GM21515 (cell line): ENCODE data around the gene AGBL4.

Experiments
- ATAC-seq: cut with Tn5 transposase; IDR thresholded peaks from one replicate; pipeline ENCODE4 v1.9.1; 2021; ENCODE audit not compliant: unreplicated experiment

The AGBL4 gene

DNA sequence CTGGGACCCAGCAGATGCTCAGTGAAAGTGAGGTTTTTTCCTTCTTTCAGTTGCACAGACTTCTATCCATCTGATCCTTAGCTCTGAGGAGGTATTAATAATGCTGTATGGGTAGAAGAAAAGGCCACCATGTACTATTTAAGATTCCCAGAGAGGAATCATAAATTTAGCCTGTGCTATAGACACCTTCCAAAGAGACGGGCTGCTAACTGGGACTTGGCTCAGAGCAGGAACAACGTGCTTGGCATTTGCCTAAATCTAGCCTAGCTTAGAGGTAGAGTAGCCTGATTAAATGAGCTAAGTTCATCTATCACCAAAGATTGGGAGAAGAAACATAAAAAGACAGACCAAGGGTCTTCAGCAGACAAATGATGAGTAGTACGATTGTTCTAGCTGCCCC, 1070.1 kb downstream of the AGBL4 start:
- no peak for ATAC-seq

DNA sequence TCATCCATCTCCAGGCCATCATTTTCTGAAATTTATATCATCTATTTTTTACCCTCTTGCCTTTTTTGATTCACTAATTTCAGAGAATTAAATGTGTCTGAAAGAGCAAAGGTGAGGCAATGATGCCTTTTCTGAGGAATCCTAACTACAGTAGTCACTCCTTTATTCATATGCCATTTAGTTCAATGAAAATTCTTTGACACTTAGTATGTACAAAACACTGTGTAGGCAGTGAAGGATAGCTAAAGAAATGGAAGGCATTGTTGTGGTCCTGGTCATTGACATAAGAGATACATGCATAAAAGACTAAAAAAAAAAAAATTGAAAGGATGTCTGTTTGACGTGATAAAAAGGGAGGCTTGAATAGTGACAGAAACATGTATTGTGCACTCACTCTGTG, 1075.2 kb downstream of the AGBL4 start:
- ATAC-seq = no peak

DNA sequence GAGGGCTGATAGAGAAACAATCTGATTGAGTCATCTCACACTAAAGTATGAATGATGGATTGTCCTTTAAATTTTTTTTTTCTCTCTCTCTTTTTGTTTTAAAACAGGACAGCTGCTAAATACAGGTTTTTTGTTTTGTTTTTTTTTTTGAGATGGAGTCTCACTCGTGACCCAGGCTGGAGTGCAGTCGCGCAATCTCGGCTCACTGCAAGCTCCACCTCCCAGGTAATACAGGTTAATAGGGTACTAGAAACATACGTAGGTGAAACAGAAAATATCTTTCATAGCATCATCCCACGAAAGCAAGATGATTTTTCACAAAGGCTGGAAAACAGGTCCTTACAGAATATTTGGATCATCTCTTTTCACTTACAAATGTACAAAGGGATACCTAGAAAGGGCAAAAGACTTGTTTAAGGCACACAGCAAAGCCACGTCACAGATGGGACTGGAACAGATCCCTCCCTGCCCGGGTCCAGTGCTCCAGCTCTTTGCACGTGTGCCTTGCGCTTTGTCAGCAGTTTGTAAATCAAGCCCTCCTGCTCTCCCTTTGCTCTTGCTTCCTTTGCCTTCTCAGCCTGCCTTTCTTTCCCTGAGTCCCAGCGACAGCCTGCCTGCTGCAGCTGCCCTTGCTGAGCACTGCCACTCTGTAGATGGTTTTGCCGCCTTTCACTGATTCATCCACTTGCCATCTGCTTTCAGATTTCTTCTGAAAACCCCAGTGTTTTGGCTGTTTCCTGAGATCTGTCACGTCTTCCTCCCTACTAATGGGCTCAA, 1075.8 kb downstream of the AGBL4 start:
- no peak for ATAC-seq

DNA sequence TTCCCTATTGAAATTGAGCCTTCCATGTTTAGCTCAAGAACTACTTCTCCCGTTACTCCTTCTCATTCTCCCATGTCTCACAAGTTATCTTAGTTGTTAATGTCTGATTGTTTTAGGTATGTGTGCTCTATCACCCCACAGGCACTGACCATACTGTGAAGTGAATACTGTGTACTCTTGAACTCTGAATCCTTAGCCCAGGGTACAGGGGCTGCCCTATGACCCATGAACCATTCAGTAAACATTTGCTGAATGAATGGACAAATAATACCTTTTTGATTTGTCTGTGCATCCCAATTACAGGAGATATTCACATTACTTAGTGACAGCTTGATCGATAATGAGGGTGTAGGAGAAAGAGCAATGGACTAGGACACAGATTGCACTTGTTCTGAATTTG, 1077.7 kb downstream of the AGBL4 start:
- ATAC-seq = no peak

DNA sequence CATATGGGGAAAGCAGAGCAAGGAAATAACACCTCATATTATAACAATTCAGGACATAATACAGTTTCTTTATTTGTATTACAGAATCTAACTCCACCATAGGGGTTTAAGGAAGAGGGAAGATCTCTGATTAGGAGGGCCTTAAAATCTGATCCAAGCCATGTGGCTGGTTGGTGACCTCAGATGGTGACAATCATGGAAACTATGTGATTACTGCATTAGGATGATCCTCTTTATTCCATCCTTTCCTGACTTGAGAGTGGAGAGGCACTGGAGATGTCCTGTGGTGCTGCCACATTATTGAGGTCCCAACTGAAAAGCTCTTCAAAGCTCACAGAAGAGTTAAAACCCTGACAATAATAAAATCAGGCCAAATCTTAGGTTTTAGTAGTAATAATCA, 1078.9 kb downstream of the AGBL4 start:
- no peak for ATAC-seq

DNA sequence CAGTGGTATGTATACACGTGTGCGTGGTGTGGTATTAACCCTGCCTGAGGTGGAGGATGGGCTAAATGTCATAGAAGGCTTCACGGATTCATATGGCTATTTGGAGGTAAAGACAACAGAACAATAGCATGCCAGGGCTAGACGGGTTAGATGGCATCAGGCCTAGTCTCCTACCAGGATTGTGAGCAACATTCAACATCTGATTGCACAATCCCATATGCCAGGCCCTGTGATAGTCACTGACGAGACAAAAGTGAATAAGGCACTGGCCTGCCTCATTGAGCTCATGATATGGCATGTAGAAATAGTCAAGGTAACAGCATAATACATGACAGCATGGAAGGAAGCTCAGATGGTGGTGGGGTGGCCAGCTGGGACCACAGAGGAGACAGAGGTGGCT, 1079.9 kb downstream of the AGBL4 start:
- no peak for ATAC-seq

DNA sequence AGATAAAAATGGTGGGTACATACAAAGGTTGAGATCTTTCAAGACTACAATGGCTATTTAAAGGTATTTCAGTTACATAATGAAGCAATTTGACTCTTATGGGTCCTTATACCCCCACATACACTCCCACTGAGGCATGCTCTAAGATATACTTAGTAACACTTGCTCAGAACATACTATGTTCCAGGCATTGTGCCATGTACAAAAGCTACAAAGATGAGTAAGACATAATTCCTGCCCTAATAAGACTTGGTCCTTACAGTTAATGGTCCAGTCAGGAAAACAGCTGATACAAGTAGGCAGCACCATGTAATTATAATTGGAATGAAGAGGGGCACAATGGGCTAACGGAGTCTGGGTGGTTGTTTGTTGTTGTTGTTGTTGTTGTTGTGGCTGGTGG, 1080.4 kb downstream of the AGBL4 start:
- no peak for ATAC-seq

DNA sequence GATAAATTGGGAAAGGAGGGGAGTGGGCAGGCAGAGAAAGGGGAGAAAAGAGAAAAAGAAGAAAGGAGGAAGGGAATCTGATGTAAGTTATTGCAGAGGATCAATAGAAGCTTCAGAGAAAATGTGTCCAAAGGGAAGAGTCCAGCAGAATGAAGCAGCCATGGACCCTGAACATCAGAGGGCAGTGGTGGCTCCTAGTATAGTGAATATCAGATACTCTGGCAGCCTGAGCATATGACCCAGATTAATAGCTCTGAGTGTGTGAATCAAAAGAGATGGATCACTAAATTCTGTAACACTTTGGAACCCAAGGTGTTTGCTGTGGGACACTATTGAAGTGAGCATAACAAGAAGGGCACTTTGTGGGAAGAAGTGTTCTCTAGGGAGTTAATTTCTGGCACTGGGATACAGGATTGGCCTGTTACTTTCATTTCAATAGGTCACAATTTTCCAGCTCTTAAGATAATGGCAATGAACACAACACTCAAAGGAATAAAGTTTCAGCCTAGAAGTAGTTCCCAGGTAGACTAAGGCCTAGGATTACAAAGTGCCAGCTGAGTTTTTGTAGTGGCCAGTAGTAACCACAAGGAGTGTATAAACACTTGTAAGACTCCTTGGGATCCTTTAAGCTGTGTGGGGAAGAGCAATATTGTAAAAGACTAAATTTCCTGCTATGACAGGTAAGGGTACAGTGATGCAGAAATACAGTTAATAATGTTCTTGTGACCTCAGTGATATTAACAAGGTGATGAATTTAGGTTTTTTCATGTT, 1082.6 kb downstream of the AGBL4 start:
- no peak for ATAC-seq

DNA sequence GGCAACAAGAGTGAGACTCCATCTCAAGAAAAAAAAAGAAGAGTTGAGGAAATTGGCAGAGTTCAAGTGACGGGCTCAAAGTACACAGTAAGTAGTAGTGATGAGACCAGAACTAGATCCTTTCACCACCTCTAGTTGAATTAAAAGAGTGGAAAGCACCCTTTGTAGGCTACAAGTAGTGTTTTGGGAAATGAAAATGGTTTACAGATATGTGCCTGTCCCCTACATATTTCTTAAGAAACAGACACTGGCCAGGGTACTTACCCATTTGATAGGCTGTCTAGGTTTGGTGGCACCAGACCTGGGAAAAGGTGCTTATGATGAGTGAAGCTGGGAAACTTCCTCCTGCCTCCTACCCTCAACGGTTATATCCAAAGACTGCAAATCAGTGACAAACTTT, 1083.4 kb downstream of the AGBL4 start:
- no peak for ATAC-seq

DNA sequence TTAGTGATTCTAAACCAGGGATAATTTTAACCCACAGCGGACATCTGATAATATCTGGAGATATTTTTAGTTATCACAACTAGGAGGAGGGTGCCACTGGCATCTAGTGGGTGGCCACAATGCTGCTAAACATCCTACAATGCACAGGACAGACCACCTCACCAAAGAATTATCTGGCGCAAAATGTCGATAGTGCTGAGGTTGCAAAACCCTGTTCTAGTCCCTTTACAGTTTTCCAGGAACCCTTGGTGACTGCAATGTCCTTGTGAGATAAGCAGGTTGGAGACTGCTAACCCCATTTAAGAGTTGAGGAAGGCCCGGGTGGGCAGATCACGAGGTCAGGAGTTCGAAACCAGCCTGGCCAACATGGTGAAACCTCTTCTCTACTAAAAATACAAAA, 1083.9 kb downstream of the AGBL4 start:
- ATAC-seq = no peak

DNA sequence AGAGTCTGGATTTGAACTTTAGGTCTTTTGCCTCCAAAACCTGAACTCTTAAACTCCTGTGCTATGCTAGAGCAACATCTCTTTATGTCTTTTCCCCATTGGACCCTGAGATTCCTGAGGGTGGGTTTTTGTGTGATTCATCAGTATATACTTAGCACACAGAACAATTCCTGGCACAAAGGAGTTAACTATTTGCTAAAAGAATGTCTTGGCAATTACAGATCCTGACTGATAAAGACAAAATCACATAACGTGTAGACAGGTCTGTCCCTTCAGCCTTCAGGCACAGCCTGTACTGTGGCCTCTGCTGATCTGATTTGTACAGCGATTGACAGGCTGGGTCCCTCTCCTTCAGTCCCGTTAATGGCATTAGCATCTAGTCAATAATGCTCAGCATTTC, 1084.7 kb downstream of the AGBL4 start:
- no peak for ATAC-seq

DNA sequence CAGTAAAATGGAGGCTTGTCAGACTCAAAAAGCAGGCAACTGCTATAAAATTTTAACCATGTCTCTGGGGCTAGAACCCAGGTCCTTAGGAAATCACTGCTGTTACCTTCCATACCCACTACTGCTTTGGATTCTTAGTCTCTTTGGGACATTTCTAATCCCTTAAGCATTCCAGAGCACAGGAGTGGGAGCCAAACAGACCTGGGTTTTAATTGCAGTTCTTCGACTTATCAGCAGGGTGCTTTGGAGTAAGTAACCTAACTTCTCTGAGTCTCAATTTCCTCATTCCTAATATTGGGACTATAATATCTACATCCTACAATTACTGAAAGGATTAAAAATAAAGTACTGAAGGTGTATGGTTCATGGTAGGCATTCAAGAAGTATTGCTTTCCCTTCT, 1086.0 kb downstream of the AGBL4 start:
- no peak for ATAC-seq

DNA sequence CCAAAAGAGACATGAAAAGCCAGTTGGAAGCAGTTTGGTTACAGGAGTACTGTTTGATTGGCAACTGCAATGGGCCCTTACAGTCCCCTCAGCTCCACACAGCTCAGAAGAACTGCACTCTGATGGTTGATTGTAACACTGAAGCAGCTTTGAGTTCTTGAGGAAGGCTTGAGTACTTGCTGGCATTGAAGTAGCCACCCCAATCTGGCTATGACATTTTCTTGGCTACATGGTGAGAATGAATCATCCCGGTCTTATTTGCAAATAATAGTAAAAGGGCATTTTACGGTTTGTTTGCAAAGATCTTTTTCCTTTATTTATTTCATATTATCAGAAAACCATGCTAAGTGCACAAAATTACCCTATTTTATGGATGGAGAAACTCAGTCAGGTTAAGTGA, 1087.3 kb downstream of the AGBL4 start:
- no peak for ATAC-seq

DNA sequence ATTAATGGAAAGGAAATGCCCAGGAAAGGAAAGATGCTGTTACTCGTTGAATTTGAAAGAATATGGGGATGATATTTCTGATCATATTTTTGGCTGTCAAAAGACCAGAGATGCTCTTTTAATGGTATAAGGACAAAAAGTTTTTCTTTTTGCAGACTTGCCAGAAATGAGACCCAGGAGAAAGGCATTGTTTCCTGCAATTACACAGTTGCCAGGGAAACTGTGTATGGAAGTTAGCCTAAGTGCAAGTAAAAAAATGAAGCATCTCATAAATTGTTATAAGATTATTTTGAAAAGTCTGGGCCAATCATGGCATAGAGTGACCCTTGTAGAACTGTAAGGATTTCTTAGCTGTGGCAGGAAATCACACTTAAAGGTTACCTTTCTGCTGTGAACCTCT, 1091.4 kb downstream of the AGBL4 start:
- ATAC-seq = no peak

DNA sequence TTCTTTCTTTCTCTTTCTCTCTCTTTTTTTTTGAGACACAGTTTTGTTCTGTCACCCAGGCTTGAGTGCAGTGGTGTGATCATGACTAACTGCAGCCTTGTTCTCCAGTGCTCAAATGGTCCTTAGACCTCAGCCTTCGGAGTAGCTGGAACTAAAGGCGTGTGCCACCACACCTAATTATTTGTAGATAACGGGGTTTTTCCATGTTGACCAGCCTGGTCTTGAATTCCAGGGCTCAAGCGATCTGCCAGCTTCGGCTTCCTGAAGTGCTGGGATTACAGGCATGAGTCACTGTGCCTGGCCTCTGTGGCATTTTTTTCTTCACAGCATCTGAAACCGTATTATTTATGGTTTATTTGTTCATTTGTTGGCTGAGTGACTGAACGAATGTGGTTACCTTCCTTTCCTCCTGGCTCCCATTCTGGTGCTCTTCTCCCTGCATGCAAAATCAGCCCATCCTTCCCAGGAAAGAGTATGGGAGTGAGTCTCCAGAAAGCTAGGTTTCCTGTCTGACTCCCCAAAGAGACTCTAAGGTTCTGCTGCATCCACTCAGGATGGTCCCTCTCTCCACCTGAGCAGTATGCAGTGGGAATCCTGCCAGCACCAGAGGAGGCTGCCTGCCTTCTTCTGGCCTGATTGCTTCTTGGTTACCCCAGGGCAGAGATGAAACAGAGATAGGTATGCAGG, 1092.1 kb downstream of the AGBL4 start:
- ATAC-seq = no peak

DNA sequence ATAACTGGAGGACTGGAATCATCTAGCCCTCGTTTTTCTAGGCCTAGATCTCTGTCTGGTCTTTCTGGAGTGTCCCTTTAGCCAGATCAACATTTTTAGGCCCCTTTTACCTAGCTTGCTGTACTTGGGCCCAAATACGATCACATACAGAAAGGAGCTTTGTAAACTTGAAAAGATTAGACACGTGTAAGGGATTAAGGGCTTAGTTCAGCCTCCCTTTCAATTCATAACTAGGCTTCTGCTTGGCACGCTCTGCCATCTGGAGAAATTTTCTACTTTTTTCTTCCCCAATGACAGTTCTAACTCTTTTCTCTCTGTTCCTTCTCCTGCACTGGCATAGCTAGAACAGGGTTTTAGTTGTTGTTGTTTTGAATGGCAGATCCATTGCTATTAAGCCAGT, 1093.7 kb downstream of the AGBL4 start:
- ATAC-seq = no peak

DNA sequence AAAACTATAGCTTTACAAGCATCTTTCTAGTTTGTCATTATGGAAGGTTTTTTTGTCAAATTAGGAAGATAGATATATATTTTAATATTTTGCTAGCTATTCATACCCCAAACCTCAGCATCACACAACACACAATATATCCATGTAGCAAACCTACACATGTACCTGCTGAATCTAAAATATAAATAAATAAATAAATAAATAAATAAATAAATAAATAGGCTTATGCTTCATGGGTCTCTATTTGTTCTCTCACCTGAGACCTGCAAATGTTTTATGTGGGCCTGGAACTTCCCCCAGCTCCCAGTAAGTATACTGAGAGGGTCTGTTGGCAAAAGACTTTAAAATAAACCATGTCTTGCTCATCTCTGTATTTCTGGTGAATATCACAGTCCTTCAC, 1099.7 kb downstream of the AGBL4 start:
- ATAC-seq = no peak

DNA sequence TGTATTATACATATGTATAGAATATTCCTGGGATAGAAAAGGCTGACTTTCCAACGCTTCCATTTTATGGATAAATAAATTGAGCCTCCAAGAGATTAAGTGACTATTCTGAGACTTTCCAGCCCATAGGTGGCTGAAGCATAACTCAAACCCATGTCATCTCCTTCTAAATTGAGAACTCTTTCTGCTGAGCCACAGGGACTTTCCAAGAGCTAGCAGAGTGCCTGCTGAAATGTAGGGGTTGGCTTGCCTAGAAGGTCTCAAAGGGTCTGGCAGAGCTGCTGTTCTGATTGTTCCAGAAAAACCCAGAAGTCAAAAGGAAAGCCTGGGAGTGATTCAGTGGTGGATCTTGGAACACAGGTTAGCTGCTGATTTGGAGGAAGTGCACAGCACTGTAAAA, 1100.6 kb downstream of the AGBL4 start:
- ATAC-seq = no peak

DNA sequence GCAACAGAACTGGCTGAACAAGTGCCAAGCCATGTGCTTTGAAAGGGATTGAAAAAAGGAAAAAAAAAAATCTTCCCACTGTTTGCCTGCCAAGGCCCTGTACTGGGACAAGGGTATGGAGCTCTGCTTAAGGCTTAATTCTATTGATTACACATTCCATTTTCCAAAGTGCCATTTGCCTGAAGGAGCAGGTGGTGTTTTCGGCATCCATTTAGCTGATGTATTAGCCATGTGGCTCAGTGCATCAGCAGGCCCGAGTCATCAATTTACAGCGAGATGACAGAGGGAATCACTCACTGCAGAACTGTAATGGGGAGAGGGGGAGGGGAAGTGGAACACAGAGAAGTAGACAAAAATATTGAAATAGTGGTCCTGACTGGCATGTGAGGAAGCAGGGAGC, 1102.9 kb downstream of the AGBL4 start:
- no peak for ATAC-seq

DNA sequence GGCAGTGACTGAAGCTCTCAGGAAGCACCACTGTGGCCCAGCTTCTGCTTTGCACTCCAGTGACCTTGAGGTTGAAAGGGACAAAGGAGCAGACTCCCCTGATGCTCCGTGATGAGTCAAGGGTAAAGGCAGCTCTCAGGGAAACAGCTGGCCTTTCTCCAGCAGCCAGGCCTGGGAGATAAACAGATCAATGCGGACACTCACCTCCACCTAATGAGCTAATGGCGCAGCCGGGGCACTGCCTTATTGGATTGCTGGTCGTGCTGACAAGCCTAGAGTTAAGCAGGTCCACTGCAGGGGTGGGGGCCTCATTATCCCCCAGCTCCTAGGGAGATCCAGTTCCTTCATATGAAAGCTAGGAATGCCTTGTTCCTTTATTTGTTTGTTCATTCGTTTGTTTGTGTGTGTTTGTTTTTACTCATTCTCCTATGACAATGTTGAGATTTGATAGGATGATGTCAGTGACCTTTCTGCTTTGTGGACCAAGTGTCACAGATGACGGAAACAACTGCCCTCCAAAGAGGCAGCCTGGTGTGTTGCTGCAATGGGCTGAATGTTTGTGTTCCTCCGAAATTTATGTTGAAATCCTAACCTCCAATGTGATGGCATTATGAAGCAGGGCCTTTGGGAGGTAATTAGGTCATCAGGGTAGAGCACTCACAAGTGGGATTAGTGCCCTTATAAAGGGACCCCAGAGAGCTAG, 1105.7 kb downstream of the AGBL4 start:
- no peak for ATAC-seq

DNA sequence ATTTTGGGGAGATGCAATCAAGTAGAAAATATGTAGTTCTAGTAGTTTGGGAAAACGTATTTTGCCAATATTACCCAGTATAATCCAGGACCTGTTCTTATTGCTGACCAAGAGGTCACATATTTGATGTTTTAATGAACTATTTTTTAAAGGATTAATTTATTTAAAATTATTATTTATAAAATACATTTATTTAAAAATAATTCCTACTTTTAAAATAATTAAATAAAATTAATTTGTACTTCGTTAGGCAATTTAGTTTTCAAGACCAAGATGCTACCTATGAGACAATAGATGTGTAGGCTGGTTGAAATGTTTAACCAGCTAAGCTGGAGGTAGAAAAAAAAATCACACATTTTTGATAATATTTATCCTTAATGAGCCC, 1106.7 kb downstream of the AGBL4 start:
- ATAC-seq = no peak
